C4-2B (cell line): ENCODE data around the gene CPS1.

Experiments
- ZFX ChIP-seq: fragments of 450-650 bp; IDR thresholded peaks from 2 replicates; pipeline ENCODE4 v1.6.1; 2017
- TF ChIP-seq, protein P1 (sequence below): fragments of 450-650 bp; conservative IDR thresholded peaks from 2 replicates; pipeline ENCODE4 v1.5.1; 2017; ENCODE audit warnings: mild to moderate bottlenecking

DNA sequence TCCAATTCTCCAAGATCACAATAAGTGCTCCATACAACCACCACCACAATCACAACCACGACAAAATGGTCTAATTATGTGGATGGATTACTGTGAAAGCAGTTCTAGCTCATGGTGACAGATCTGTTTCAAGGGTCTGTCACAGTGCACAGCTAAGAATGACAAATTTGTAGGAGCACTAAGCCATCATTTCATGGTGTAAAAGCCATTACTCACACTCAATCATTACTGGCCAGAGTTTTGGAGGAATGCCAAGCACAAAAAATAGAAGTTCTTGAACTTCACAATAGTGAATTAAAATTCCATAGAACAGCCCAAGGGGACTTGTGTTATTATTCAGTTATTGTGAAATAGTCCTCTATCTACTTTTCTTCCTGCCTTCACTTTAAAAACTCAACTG is 2.3 kb downstream of the CPS1 start:
- TF ChIP-seq, protein P1, sequence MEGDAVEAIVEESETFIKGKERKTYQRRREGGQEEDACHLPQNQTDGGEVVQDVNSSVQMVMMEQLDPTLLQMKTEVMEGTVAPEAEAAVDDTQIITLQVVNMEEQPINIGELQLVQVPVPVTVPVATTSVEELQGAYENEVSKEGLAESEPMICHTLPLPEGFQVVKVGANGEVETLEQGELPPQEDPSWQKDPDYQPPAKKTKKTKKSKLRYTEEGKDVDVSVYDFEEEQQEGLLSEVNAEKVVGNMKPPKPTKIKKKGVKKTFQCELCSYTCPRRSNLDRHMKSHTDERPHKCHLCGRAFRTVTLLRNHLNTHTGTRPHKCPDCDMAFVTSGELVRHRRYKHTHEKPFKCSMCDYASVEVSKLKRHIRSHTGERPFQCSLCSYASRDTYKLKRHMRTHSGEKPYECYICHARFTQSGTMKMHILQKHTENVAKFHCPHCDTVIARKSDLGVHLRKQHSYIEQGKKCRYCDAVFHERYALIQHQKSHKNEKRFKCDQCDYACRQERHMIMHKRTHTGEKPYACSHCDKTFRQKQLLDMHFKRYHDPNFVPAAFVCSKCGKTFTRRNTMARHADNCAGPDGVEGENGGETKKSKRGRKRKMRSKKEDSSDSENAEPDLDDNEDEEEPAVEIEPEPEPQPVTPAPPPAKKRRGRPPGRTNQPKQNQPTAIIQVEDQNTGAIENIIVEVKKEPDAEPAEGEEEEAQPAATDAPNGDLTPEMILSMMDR, result no peak
- TF ChIP-seq ZFX, result no peak
